ENCODE data around the gene FBXW7.

DNA sequence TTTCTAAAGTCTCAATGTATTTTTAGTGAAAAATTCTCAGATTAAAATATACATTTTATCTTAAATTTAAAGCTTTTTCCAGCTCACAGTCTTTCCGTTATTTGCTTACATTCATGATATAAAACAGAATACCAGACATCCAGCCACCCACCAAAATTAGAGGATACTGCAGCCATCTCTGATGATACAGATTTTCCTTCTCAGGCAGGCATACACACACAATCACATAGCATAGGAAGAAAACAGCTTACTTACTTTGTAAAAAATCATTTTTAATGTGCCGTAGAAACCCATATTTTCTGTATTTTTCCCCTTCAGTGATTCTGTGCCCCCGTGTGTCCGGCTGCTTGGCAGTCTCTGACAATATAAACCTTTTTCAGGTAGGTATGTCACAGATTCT is 183.7 kb downstream of the FBXW7 start:
- TF ChIP-seq, protein P1, sequence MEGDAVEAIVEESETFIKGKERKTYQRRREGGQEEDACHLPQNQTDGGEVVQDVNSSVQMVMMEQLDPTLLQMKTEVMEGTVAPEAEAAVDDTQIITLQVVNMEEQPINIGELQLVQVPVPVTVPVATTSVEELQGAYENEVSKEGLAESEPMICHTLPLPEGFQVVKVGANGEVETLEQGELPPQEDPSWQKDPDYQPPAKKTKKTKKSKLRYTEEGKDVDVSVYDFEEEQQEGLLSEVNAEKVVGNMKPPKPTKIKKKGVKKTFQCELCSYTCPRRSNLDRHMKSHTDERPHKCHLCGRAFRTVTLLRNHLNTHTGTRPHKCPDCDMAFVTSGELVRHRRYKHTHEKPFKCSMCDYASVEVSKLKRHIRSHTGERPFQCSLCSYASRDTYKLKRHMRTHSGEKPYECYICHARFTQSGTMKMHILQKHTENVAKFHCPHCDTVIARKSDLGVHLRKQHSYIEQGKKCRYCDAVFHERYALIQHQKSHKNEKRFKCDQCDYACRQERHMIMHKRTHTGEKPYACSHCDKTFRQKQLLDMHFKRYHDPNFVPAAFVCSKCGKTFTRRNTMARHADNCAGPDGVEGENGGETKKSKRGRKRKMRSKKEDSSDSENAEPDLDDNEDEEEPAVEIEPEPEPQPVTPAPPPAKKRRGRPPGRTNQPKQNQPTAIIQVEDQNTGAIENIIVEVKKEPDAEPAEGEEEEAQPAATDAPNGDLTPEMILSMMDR (IDR thresholded peaks at IDR 0.05; ENCODE audit: low read depth, low read length): no peak
- TF ChIP-seq, protein P2, sequence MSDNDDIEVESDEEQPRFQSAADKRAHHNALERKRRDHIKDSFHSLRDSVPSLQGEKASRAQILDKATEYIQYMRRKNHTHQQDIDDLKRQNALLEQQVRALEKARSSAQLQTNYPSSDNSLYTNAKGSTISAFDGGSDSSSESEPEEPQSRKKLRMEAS (IDR thresholded peaks at IDR 0.05; ENCODE audit: low read depth, low read length): no peak
- no peak for TF ChIP-seq POLR2A (IDR thresholded peaks at IDR 0.05; ENCODE audit: extremely low read depth, insufficient read length)

Data from NB4 (cell line).